ENCODE data around the gene ZNF710. TPM values are rescaled to one million over a fixed set of nuclear protein-coding genes. Genes with fewer than 3 reads are reported as not detected.

ZNF710 gene
- total and polyA plus RNA-seq, 2 of the 8 experiments (the other 6 are each of a cell fraction or from before 2014, with no cell fraction given): 10.5 to 24.0 TPM

GRCh38 chr15:90049030-90049429, 47.9 kb downstream of the ZNF710 start (continued):
- TF ChIP-seq EP300 (IDR thresholded peaks at IDR 0.05; ENCODE audit: borderline replicate concordance in 1 of 2, low read depth in 2 of 2, low read length in 2 of 2) (no peak), HDAC2 (IDR thresholded peaks at IDR 0.05; ENCODE audit: borderline replicate concordance in 1 of 2, low read depth in 2 of 2, low read length in 2 of 2) (no peak), NRF1 (IDR thresholded peaks at IDR 0.05; ENCODE audit: low read depth, low read length) (no peak), SUZ12 (IDR thresholded peaks at IDR 0.05; ENCODE audit: low read length) (no peak), KDM4A (IDR thresholded peaks at IDR 0.05; ENCODE audit: low read depth, low read length, severe bottlenecking) (no peak)

Measured in H1 (cell line).